Measurements from ENCODE around the gene MBLAC2. TPM values are rescaled to one million over a fixed set of nuclear protein-coding genes. Genes with fewer than 3 reads are reported as not detected.

The MBLAC2 gene
- total RNA-seq, 4 donors from 2014 or later, result 2.2 to 5.6 (median 4.6) TPM

DNA sequence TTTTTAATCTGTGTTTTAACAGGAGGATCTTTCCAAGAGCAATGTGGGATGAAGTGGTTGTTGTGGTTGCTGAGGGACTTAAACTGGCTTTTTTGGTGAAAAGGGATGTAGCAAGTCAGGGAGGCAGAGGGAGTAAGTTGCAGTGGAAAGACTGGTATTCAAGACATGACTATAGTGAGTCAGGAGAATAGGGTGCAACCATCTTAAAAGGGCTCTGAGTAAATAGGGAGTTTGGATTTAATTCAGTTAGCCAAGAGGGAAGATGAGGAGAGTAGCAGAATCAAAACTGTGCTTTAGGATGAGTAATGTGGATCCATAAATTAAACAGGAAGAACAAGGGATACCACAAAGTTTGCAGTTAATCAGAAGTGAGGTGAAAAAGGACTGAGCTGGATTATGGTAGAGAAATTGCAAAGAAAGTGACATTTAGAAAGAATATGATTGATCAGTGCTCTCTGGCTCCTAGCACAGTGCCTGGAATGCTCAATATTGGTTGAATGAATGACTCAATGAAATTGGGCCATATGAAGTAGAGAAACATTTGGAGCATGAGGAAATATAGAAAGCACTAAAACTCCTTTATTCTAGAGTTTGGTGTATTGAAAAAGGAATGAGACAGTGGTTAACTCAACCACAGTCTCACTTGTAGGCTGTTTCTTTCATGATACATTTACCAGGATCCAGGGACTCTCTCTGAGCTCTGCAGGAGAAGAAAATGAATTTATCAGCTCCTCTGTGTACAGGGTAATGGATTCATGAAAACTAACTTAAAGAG lies 5.2 kb upstream of the MBLAC2 start:
- Histone ChIP-seq H3K27me3 (no peaks in the 10 kb centered on the region), H3K4me1 (peaks cover 0 to 12% (median 4%) of the 10 kb centered on the region in 4 donors), H3K27ac (replicated peaks in 1 of 4) (no peak overlapping the region), H3K9me3 (no peaks in the 10 kb centered on the region), H3K36me3 (no peaks in the 10 kb centered on the region), H3K4me3 (no peak overlapping the region)
- no peak for TF ChIP-seq POLR2A (IDR thresholded peaks at IDR 0.05; ENCODE audit: low read depth)
- TF ChIP-seq EP300 (IDR thresholded peaks at IDR 0.05), result no peak
- TF ChIP-seq, protein P1, sequence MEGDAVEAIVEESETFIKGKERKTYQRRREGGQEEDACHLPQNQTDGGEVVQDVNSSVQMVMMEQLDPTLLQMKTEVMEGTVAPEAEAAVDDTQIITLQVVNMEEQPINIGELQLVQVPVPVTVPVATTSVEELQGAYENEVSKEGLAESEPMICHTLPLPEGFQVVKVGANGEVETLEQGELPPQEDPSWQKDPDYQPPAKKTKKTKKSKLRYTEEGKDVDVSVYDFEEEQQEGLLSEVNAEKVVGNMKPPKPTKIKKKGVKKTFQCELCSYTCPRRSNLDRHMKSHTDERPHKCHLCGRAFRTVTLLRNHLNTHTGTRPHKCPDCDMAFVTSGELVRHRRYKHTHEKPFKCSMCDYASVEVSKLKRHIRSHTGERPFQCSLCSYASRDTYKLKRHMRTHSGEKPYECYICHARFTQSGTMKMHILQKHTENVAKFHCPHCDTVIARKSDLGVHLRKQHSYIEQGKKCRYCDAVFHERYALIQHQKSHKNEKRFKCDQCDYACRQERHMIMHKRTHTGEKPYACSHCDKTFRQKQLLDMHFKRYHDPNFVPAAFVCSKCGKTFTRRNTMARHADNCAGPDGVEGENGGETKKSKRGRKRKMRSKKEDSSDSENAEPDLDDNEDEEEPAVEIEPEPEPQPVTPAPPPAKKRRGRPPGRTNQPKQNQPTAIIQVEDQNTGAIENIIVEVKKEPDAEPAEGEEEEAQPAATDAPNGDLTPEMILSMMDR (IDR thresholded peaks at IDR 0.05), result no peak
- no peak for TF ChIP-seq POLR2AphosphoS5 (IDR thresholded peaks at IDR 0.05)
- DNase-seq (ENCODE audit: extremely low spot score), result no peak
- intact Hi-C loops (cut with DNase I), result loop anchor here (5.0 kb wide), 1 partner anchor 33 kb away; no protein-coding TSS in a partner anchor

DNA sequence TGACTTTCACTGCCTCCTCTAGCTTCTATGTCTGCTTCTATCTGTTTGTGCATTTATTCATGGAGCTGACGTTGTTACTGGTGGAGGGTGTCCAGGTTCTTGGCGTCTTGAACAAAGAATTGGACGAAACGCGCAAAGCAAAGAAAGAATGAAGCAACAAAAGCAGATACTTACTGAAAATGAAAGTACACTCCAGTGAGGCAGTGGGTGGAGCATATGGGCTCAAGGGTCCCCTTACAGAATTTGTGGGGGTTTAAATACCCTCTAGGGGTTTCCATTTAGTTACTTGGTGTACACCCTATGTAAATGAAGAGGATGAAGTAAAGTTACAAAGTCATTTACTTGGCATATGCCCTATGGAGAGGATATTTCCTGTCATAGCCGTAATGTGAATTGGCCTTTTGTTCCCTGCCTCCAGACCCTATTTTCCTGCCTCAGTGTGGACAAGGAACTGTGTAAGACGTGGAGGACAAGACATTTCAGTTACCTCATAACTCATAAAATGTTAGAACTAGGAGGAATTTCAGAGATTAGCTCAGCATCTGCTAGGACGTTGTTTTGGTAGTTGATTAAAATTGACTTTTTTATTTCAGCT lies 3.1 kb upstream of the MBLAC2 start:
- WGBS, result 73% methylated on average over 8 of the region's 8 CpGs
- Histone ChIP-seq H3K27me3 (no peaks in the 10 kb centered on the region), H3K4me3 (peak overlapping the region in 3 of 4 donors; percentile 15 to 18 (median 17)), H3K9me3 (no peaks in the 10 kb centered on the region), H3K4me1 (peaks cover 7 to 21% (median 15%) of the 10 kb centered on the region in 4 donors), H3K27ac (replicated peaks in 1 of 4) (peak overlapping the region in 1 of 4 donors; percentile 18), H3K36me3 (no peaks in the 10 kb centered on the region)
- TF ChIP-seq POLR2A (IDR thresholded peaks at IDR 0.05; ENCODE audit: low read depth), result no peak
- TF ChIP-seq, protein P1 (IDR thresholded peaks at IDR 0.05), result no peak
- TF ChIP-seq POLR2AphosphoS5 (IDR thresholded peaks at IDR 0.05), result no peak
- no peak for TF ChIP-seq EP300 (IDR thresholded peaks at IDR 0.05)
- intact Hi-C loops (cut with DNase I), result loop anchor here (5.0 kb wide), 1 partner anchor 35 kb away; no protein-coding TSS in a partner anchor
- DNase-seq (ENCODE audit: extremely low spot score), result no peak

DNA sequence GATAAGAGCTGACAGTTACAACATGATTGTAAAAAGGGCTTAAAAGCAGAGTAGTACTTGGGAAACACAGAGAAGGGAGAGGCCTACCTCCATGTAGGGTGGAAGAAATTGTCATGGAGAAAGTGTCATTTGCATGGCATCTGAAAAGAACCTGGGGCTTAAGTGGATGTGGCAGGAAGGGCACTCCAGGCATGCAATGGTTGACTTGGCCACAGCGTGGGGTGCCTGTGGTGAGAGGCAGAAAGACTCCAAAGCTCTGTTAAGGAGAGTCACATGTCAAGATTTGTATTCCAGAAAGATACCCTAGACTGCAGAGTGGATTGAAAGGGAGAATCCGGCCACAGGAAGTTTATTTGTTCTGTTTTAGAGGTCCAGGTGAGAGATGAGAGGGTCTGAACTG lies 2.5 kb upstream of the MBLAC2 start:
- no peak for TF ChIP-seq POLR2A (IDR thresholded peaks at IDR 0.05; ENCODE audit: low read depth)
- no peak for TF ChIP-seq POLR2AphosphoS5 (IDR thresholded peaks at IDR 0.05)
- TF ChIP-seq EP300 (IDR thresholded peaks at IDR 0.05), result no peak
- TF ChIP-seq, protein P1 (IDR thresholded peaks at IDR 0.05), result no peak
- H3K4me1 ChIP-seq, result peaks cover 10 to 24% (median 20%) of the 10 kb centered on the region in 4 donors
- peak overlapping the region in 1 of 4 donors; percentile 18 for H3K4me3 ChIP-seq
- intact Hi-C loops (cut with DNase I), result loop anchor here (5.0 kb wide), 1 partner anchor 35 kb away; no protein-coding TSS in a partner anchor
- no peak overlapping the region for H3K27ac ChIP-seq (replicated peaks in 1 of 4)
- DNase-seq (ENCODE audit: extremely low spot score), result no peak
- no peaks in the 10 kb centered on the region for H3K27me3 ChIP-seq
- WGBS, result 52% methylated on average over 2 of the region's 2 CpGs
- no peaks in the 10 kb centered on the region for H3K36me3 ChIP-seq
- H3K9me3 ChIP-seq, result no peaks in the 10 kb centered on the region

DNA sequence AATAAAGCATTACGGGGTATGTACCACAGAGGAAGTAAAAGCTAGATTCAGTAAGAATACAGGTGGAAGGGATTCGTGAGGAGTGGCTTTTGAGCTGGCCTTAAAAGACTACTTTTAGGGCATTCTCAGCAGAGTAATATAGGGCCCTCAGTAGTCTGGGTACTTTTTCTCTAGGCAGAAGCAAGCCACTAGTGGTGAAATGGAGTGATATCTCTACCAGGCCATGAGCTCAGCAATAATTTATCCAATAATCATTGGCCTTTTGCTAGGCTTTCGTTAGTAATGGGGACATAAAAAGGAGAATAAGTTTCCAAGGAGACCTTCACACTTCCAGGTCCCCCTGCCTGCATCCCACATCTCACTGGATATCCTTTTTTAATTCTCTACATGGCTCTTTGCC lies 1.8 kb upstream of the MBLAC2 start:
- Histone ChIP-seq H3K9me3 (no peaks in the 10 kb centered on the region), H3K4me3 (no peak overlapping the region), H3K27ac (replicated peaks in 1 of 4) (no peak overlapping the region), H3K27me3 (no peaks in the 10 kb centered on the region), H3K4me1 (peaks cover 10 to 30% (median 26%) of the 10 kb centered on the region in 4 donors), H3K36me3 (no peaks in the 10 kb centered on the region)
- no peak for DNase-seq (ENCODE audit: extremely low spot score)
- 72% methylated on average over 3 of the region's 3 CpGs for WGBS
- intact Hi-C loops (cut with DNase I), result loop anchor here (5.0 kb wide), 1 partner anchor 36 kb away; no protein-coding TSS in a partner anchor
- TF ChIP-seq POLR2A (IDR thresholded peaks at IDR 0.05; ENCODE audit: low read depth) (no peak), EP300 (IDR thresholded peaks at IDR 0.05) (no peak), POLR2AphosphoS5 (IDR thresholded peaks at IDR 0.05) (no peak)
- TF ChIP-seq, protein P1 (IDR thresholded peaks at IDR 0.05), result no peak

All from esophagus muscularis mucosa (tissue), 4 donors.